ENCODE data around the gene TNNI2. TPM values are rescaled to one million over a fixed set of nuclear protein-coding genes. Genes with fewer than 3 reads are reported as not detected.

The TNNI2 gene
- total RNA-seq, 1 experiment from 2014 or later: not detected

- H3K9me3 ChIP-seq (ENCODE audit: low read depth, low read length, poor library complexity, severe bottlenecking): no peaks in the 10 kb centered on the region
- H3K4me3 ChIP-seq (ENCODE audit: low read depth, low read length, poor library complexity, severe bottlenecking): no peak overlapping the region
- no peak for DNase-seq (ENCODE audit: low spot score)
- ChIA-PET POLR2A (ENCODE audit: low non-redundant PET) (no interaction called here), CTCF (no interaction called here)
- no peak overlapping the region for H3K27ac ChIP-seq (ENCODE audit: low read depth, low read length, poor library complexity, severe bottlenecking)
- no peaks in the 10 kb centered on the region for H3K4me1 ChIP-seq (ENCODE audit: insufficient read depth, low read length, poor library complexity, severe bottlenecking)
- no TSS peak for BruUV-seq (replicated peaks)
- intact Hi-C loops (cut with micrococcal nuclease; ENCODE audit: unreplicated experiment): no loop called here
- H3K36me3 ChIP-seq (ENCODE audit: insufficient read depth, low read length, poor library complexity, severe bottlenecking): no peaks in the 10 kb centered on the region
- TF ChIP-seq EZH2 (IDR thresholded peaks at IDR 0.05; ENCODE audit: borderline replicate concordance, low read depth, low read length, poor library complexity, severe bottlenecking) (no peak), CTCF (conservative IDR thresholded peaks at IDR 0.05; ENCODE audit: low read depth, low read length) (no peak)
- peaks cover 69% of the 10 kb centered on the region for H3K27me3 ChIP-seq (replicated peaks; ENCODE audit: insufficient read depth, low read depth, low read length, poor library complexity)
These were observed 27.4 kb downstream of the TNNI2 start for GRCh38 chr11:1866226-1866625.

- intact Hi-C loops (cut with micrococcal nuclease; ENCODE audit: unreplicated experiment): no loop called here
- CTCF ChIA-PET: no interaction called here
- POLR2A ChIA-PET (ENCODE audit: low non-redundant PET): no interaction called here
- H3K4me3 ChIP-seq (ENCODE audit: low read depth, low read length, poor library complexity, severe bottlenecking): no peak overlapping the region
- DNase-seq (ENCODE audit: low spot score): no peak
- H3K4me1 ChIP-seq (ENCODE audit: insufficient read depth, low read length, poor library complexity, severe bottlenecking): no peaks in the 10 kb centered on the region
- H3K27ac ChIP-seq (ENCODE audit: low read depth, low read length, poor library complexity, severe bottlenecking): no peak overlapping the region
- H3K9me3 ChIP-seq (ENCODE audit: low read depth, low read length, poor library complexity, severe bottlenecking): no peaks in the 10 kb centered on the region
- TF ChIP-seq CTCF (conservative IDR thresholded peaks at IDR 0.05; ENCODE audit: low read depth, low read length): no peak
- no peak for TF ChIP-seq EZH2 (IDR thresholded peaks at IDR 0.05; ENCODE audit: borderline replicate concordance, low read depth, low read length, poor library complexity, severe bottlenecking)
- H3K27me3 ChIP-seq (replicated peaks; ENCODE audit: insufficient read depth, low read depth, low read length, poor library complexity): peaks cover 74% of the 10 kb centered on the region
- H3K36me3 ChIP-seq (ENCODE audit: insufficient read depth, low read length, poor library complexity, severe bottlenecking): no peaks in the 10 kb centered on the region
- no TSS peak for BruUV-seq (replicated peaks)
These were observed 28.0 kb downstream of the TNNI2 start for GRCh38 chr11:1866776-1867175.

GRCh38 chr11:1867381-1867780 is 28.6 kb downstream of the TNNI2 start:
- ChIA-PET POLR2A (ENCODE audit: low non-redundant PET) (no interaction called here), CTCF (no interaction called here)
- BruUV-seq (replicated peaks): no TSS peak
- no peak overlapping the region for H3K4me3 ChIP-seq (ENCODE audit: low read depth, low read length, poor library complexity, severe bottlenecking)
- TF ChIP-seq CTCF (conservative IDR thresholded peaks at IDR 0.05; ENCODE audit: low read depth, low read length) (no peak), EZH2 (IDR thresholded peaks at IDR 0.05; ENCODE audit: borderline replicate concordance, low read depth, low read length, poor library complexity, severe bottlenecking) (no peak)
- no peaks in the 10 kb centered on the region for H3K4me1 ChIP-seq (ENCODE audit: insufficient read depth, low read length, poor library complexity, severe bottlenecking)
- H3K36me3 ChIP-seq (ENCODE audit: insufficient read depth, low read length, poor library complexity, severe bottlenecking): no peaks in the 10 kb centered on the region
- peaks cover 78% of the 10 kb centered on the region for H3K27me3 ChIP-seq (replicated peaks; ENCODE audit: insufficient read depth, low read depth, low read length, poor library complexity)
- DNase-seq (ENCODE audit: low spot score): no peak
- no peaks in the 10 kb centered on the region for H3K9me3 ChIP-seq (ENCODE audit: low read depth, low read length, poor library complexity, severe bottlenecking)
- H3K27ac ChIP-seq (ENCODE audit: low read depth, low read length, poor library complexity, severe bottlenecking): no peak overlapping the region
- intact Hi-C loops (cut with micrococcal nuclease; ENCODE audit: unreplicated experiment): no loop called here

Data from A673 (cell line).